Lung (tissue), 12 donors: ENCODE measurements around the gene TTC31. TPM values are rescaled to one million over a fixed set of nuclear protein-coding genes. Genes with fewer than 3 reads are reported as not detected.

Experiments used
- ATAC-seq: fragments of 200-7000 bp; cut with Tn5 transposase; one replicate; pipeline ENCODE4 v1.9.1; 2020; ENCODE audit warnings: moderate number of reproducible peaks; ENCODE audit not compliant: insufficient read depth, low FRiP score
- DNase-seq, 3 donors: peaks; one replicate each; pipeline ENCODE4 v3.0.0-alpha.2; 2013 to 2017
- H3K27ac ChIP-seq, 2 donors: one replicate each; pipeline ENCODE4 v1.5.1; 2013; ENCODE audit warnings: mild to moderate bottlenecking in 2 of 2, moderate library complexity in 2 of 2, control low read depth in 1 of 2, inconsistent platforms in 1 of 2, low read depth in 1 of 2, low read length in 1 of 2
- H3K27me3 ChIP-seq, 3 donors: one replicate each; pipeline ENCODE4 v1.5.1; 2013; ENCODE audit warnings: low read length in 2 of 3; ENCODE audit not compliant: control insufficient read depth in 3 of 3, insufficient read depth in 3 of 3
- H3K36me3 ChIP-seq, 4 donors: one replicate each; pipeline ENCODE4 v1.5.1; 2013; ENCODE audit warnings: low read length in 4 of 4, mild to moderate bottlenecking in 1 of 4, moderate library complexity in 1 of 4; ENCODE audit not compliant: control insufficient read depth in 4 of 4, insufficient read depth in 4 of 4
- H3K4me1 ChIP-seq, 5 donors: one replicate each; pipeline ENCODE4 v1.5.1; 2013; ENCODE audit warnings: low read length in 5 of 5, mild to moderate bottlenecking in 2 of 5, moderate library complexity in 1 of 5; ENCODE audit not compliant: control insufficient read depth in 5 of 5, insufficient read depth in 5 of 5
- H3K4me3 ChIP-seq: one replicate; pipeline ENCODE4 v1.5.1; 2013; ENCODE audit warnings: mild to moderate bottlenecking, control low read depth, moderate library complexity
- H3K9ac ChIP-seq, 2 donors: one replicate each; pipeline ENCODE4 v1.5.1; 2013; ENCODE audit warnings: low read length in 2 of 2, control low read depth in 1 of 2; ENCODE audit not compliant: insufficient read depth in 1 of 2
- H3K9me3 ChIP-seq, 4 donors: one replicate each; pipeline ENCODE4 v1.5.1; 2013; ENCODE audit warnings: low read length in 3 of 4, mild to moderate bottlenecking in 1 of 4, moderate library complexity in 1 of 4; ENCODE audit not compliant: control insufficient read depth in 4 of 4, insufficient read depth in 3 of 4
- WGBS, 2 donors: extraction: QIAGEN DNeasy Blood & Tissue Kit; methylation state at CpG; one replicate each; pipeline ENCODE4 v1.1.7; 2013; 5-methylcytosine and 5-hydroxymethylcytosine counted together
- polyA plus RNA-seq, 2 donors: library from polyadenylated mRNA; stranded (reverse); fragments of 200-250 nt; gene quantifications; one replicate each; pipeline ENCODE4 v1.2.1, GENCODE V29; 2013
- total RNA-seq, 2 donors: library from RNA; depleted of rRNA in 1 of 2; stranded (reverse); fragments of >200 nt in 1 of 2; gene quantifications; one replicate each; pipeline ENCODE4 v1.2.1, GENCODE V29; 2014 to 2021
- TF ChIP-seq, protein P1 (sequence below): IDR thresholded peaks from 2 replicates; pipeline ENCODE4 v1.5.1; 2012; ENCODE audit warnings: mild to moderate bottlenecking; ENCODE audit errors: control extremely low read depth, extremely low read depth
- donor health status: control.
- donor health status: control.
- donor health status: Bipolar disorder and iron deficiency.
- donor health status: healthy.
- donor health status: DM: yes; HTN: yes; CAD: no.

Gene TTC31
- total and polyA plus RNA-seq, 4 donors: 13.7 to 23.7 (median 20.0) TPM

DNA sequence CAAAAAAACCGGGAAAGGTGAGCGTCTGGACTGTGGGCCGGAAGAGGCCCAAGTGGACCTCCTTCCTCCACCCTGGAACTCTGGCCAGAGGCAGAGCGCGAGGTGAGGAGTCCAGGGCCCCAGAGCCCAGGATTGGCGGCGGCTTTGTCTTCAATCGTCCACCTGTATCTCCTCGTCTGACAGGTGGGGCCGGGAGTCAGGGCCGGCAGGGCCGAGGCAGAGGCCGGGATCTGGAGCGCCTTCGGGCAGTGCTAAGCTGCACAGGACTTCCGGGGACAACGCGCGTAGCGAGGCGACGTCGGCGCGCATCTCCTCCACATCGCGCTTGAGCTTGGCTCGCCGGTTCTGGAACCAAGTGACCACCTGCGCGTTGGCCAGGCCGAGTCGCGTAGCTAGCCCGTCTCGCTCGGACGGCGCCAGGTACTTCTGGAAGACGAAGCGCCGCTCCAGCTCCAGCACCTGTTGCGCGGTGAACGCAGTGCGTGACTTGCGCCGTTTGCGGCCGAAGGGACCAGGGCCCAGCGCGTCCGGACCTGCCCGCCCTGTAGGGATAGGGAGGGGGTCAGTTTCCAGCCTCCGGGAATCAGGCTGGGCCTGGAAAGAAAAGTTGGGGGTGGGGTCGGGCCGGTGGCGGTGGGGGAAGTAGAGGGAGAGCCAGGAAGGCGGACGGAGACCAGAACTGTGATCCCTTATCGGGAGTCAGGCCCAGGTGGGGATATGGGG lies 15.1 kb downstream of the TTC31 start:
- ATAC-seq (peak; percentile 42), DNase-seq (no peak)
- 3% methylated on average over 58 to 61 of the region's 61 CpGs for WGBS, 2 donors
- TF ChIP-seq, protein P1, sequence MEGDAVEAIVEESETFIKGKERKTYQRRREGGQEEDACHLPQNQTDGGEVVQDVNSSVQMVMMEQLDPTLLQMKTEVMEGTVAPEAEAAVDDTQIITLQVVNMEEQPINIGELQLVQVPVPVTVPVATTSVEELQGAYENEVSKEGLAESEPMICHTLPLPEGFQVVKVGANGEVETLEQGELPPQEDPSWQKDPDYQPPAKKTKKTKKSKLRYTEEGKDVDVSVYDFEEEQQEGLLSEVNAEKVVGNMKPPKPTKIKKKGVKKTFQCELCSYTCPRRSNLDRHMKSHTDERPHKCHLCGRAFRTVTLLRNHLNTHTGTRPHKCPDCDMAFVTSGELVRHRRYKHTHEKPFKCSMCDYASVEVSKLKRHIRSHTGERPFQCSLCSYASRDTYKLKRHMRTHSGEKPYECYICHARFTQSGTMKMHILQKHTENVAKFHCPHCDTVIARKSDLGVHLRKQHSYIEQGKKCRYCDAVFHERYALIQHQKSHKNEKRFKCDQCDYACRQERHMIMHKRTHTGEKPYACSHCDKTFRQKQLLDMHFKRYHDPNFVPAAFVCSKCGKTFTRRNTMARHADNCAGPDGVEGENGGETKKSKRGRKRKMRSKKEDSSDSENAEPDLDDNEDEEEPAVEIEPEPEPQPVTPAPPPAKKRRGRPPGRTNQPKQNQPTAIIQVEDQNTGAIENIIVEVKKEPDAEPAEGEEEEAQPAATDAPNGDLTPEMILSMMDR: no peak
- Histone ChIP-seq H3K9ac (no peak overlapping the region), H3K27me3 (peaks cover 0 to 66% (median 59%) of the 10 kb centered on the region in 3 donors), H3K9me3 (peaks cover 0 to 2% (median 0%) of the 10 kb centered on the region in 4 donors), H3K4me3 (peak overlapping the region; percentile 4), H3K27ac (no peak overlapping the region), H3K4me1 (peaks cover 0 to 29% (median 8%) of the 10 kb centered on the region in 5 donors), H3K36me3 (peaks cover 0 to 11% (median 8%) of the 10 kb centered on the region in 4 donors)

DNA sequence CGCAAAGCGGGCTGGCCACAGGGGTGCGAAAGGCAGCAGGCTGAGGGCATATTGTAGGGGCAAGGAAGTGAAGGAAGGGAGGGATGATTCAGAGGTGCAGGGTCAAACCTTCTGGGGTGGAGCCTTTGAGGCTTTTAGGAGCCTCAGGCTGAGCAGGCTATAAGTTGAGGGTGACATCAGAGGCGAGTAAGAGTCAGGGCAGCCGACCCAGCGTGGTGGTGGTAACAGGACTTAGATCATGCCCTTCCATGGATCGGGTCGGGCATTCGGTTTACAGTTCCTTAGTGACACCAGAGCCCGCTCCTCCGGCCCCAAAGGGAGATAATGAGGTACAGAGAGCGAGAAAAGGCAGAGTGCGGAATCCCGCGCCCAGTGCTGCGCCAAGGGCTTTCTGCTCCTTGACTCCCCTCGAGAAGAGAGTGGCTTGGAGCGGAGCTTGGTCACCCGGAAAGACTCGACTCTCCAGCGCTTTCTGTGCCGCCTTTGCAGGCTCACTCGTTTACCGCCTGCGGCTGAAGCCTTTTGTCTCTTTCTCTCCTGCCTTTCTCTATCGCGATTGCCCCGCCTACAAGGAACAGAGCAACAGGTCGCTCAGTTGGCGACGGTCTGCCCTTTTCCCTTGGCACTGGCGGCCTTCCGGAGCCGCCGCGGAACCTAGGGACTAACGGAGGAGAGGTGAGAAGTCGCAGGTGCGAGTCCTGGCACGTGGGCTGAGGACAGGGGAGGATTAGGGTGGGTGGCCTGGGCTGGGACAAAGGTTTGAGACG lies 15.8 kb downstream of the TTC31 start:
- Histone ChIP-seq H3K4me1 (peaks cover 0 to 35% (median 13%) of the 10 kb centered on the region in 5 donors), H3K36me3 (peaks cover 0 to 5% (median 2%) of the 10 kb centered on the region in 4 donors), H3K9me3 (peaks cover 0 to 2% (median 0%) of the 10 kb centered on the region in 4 donors), H3K9ac (no peak overlapping the region), H3K27ac (no peak overlapping the region), H3K4me3 (no peak overlapping the region), H3K27me3 (peaks cover 0 to 72% (median 59%) of the 10 kb centered on the region in 3 donors)
- DNase-seq (peak; percentile 26 to 34 (median 30)), ATAC-seq (no peak)
- WGBS, 2 donors: 2% methylated on average over 41 of the region's 41 CpGs
- TF ChIP-seq, protein P1: no peak

DNA sequence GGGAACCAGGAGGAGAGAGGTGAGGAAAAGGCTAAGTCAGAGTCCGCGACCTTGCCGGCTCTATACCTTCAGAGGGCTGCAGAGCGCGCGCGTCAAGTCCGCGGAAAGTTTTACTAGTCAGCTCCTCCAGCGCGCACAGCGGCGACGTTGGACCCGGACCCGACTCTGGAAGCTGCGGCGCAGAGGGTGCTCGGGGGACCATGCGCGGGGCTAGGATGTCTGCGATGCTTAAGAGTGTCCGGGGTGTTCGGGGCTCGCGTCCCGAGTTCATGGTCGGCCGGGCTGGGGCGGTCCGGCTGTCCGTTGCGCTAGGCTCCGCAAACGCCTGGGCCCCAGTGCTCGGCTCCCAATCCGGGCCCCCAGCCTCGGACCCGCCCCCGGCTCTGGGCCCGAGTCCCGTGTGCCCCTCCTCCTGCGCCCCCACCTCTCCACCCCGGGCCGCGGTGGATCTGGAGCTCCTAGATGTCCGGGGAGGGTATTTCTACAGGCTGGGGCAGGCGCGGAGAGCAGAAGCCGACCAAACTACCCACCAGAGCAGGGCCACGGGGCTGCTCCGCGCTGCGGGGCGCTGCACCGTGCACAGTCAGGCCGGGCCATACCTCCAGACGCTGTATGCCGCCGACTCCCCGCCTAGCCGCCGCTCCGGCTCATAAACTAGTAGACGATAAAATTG lies 16.5 kb downstream of the TTC31 start, which contains the start of gene LBX2:
Gene LBX2 (minus strand): TSS at position 337 of the 673 bp plus-strand sequence. CDS start 66 bp downstream, at position 271.
- 3 to 8% methylated on average over 62 to 65 of the region's 65 CpGs for WGBS, 2 donors
- TF ChIP-seq, protein P1: no peak
- H3K36me3 ChIP-seq: peaks cover 0 to under 1% (median 0%) of the 10 kb centered on the region in 4 donors
- DNase-seq: peak in 2 of 3 donors; percentile 16 to 22
- H3K4me1 ChIP-seq: peaks cover 0 to 35% (median 14%) of the 10 kb centered on the region in 5 donors
- no peak within 1 kb of the TSS for H3K27ac ChIP-seq
- no peak within 1 kb of the TSS for H3K4me3 ChIP-seq
- peaks cover 0 to 2% (median 0%) of the 10 kb centered on the region in 4 donors for H3K9me3 ChIP-seq
- no peak within 1 kb of the TSS for H3K9ac ChIP-seq
- H3K27me3 ChIP-seq: peaks cover 0 to 80% (median 65%) of the 10 kb centered on the region in 3 donors
- no peak for ATAC-seq
